BJ (cell line): Measurements from ENCODE around the gene CLMN. TPM values are rescaled to one million over a fixed set of nuclear protein-coding genes. Genes with fewer than 3 reads are reported as not detected.

Source experiments
- CTCF ChIA-PET: fragments of 350-600 bp; formaldehyde crosslinking; extraction: SDS; loops from one replicate; lab custom pipeline; 2021; ENCODE audit warnings: antibody characterized with exemption, inconsistent platforms; lab: Yijun Ruan, JAX
- POLR2A ChIA-PET: fragments of 300-600 bp; sonication (Branson Sonifier 250); formaldehyde crosslinking; extraction: SDS; loops from one replicate; lab custom pipeline; 2021; ENCODE audit warnings: antibody characterized with exemption; lab: Charles Lee
- DNase-seq: peaks from one replicate; pipeline ENCODE4 v3.0.0-alpha.2; 2011; ENCODE audit warnings: low read depth
- H3K27me3 ChIP-seq: 2 replicates; pipeline ENCODE4 v1.6.0; 2011; ENCODE audit warnings: low read length; ENCODE audit not compliant: control insufficient read depth, insufficient read depth
- H3K36me3 ChIP-seq: 2 replicates; pipeline ENCODE4 v1.5.1; 2011; ENCODE audit warnings: low read length; ENCODE audit not compliant: control insufficient read depth, insufficient read depth
- H3K4me3 ChIP-seq: 2 replicates; pipeline ENCODE4 v1.5.1; 2011; ENCODE audit warnings: low read depth, mild to moderate bottlenecking, control low read depth, low read length
- polyA plus RNA-seq: library from polyadenylated mRNA; depleted of rRNA; stranded (reverse); fragments of >200 nt; gene quantifications from 2 replicates; pipeline ENCODE4 v1.2.3, GENCODE V29; 2011; rRNA removed
- small RNA-seq: library from RNA; depleted of rRNA; stranded (forward); fragments of <200 nt; gene quantifications from one replicate; pipeline ENCODE3, GENCODE V24; 2012; ENCODE audit warnings: low replicate concordance, low read depth; ENCODE audit not compliant: insufficient read length
- TF ChIP-seq, protein P1 (sequence below): IDR thresholded peaks from 2 replicates; pipeline ENCODE4 v1.5.1; 2011; ENCODE audit warnings: low read depth, mild to moderate bottlenecking, control low read depth, inconsistent platforms, low read length, moderate library complexity; ENCODE audit not compliant: insufficient read depth

The CLMN gene
- polyA plus RNA-seq, 1 experiment: 0.13 TPM

DNA sequence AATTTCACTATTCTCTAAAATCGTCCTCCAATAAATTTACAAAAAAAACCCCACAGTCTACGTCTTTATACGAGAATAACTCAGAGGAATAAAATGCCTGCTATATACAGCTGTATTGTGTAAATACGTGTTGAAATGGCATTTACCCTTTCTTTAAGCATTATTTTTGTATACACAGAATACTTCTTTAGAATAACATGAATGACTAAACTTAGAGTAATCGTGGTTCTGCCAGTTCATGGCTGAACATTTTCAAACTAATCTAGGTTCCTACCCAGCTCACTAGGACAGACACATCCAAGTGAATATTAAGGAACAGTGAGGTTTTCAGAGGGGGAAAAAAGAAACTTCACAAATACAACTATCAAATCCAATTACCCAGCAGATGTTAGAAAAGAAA is 186.9 kb downstream of the CLMN start:
- CTCF ChIA-PET: no interaction called here

More for the DNA sequence above, 186.9 kb downstream of the CLMN start:
- TF ChIP-seq, protein P1, sequence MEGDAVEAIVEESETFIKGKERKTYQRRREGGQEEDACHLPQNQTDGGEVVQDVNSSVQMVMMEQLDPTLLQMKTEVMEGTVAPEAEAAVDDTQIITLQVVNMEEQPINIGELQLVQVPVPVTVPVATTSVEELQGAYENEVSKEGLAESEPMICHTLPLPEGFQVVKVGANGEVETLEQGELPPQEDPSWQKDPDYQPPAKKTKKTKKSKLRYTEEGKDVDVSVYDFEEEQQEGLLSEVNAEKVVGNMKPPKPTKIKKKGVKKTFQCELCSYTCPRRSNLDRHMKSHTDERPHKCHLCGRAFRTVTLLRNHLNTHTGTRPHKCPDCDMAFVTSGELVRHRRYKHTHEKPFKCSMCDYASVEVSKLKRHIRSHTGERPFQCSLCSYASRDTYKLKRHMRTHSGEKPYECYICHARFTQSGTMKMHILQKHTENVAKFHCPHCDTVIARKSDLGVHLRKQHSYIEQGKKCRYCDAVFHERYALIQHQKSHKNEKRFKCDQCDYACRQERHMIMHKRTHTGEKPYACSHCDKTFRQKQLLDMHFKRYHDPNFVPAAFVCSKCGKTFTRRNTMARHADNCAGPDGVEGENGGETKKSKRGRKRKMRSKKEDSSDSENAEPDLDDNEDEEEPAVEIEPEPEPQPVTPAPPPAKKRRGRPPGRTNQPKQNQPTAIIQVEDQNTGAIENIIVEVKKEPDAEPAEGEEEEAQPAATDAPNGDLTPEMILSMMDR: no peak
- H3K36me3 ChIP-seq: peaks cover 1% of the 10 kb centered on the region; the same call in 1 of the 2 replicates
- H3K27me3 ChIP-seq: no peaks in the 10 kb centered on the region
- no peak for DNase-seq
- no peak overlapping the region for H3K4me3 ChIP-seq
- POLR2A ChIA-PET: interaction anchor here (0.6 kb wide), 1 partner anchor 108 kb away, joined by 4 read pairs; no protein-coding TSS in a partner anchor

Small RNA genes within 50 kb of the gene (small RNA-seq; reads per million reads assigned to genes)
- not detected for gene MIR3173

Other genes with a start within 250 kb of the CLMN start
- 15.7 and 31.3 TPM in 2 replicates for gene DICER1, start 162.4 kb downstream of the CLMN start, polyA plus RNA-seq
- 3.5 TPM in 2 replicates for gene SYNE3, start 196.7 kb upstream of the CLMN start, polyA plus RNA-seq
- 15.3 and 23.6 TPM in 2 replicates for gene GLRX5, start 215.1 kb upstream of the CLMN start, polyA plus RNA-seq